HL-60 (cell line): ENCODE measurements around the gene OFD1.
A peak's percentile ranks its signal among the peaks of the same experiment; 100 is the strongest.

Experiments
- DNase-seq, 2 experiments: peaks; one replicate each; pipeline ENCODE4 v3.0.0-alpha.2; 2010 to 2020; ENCODE audit warnings: low read depth in 1 of 2, low spot score in 1 of 2
- H3K27ac ChIP-seq: fragments of 250-450 bp; sonication (Bioruptor Pico); replicated peaks from 2 replicates; pipeline ENCODE4 v1.5.1; 2020; ENCODE audit warnings: mild to moderate bottlenecking, moderate library complexity
- H3K27me3 ChIP-seq: fragments of 250-450 bp; sonication (Bioruptor Pico); 2 replicates; pipeline ENCODE4 v1.5.1; 2021; ENCODE audit warnings: mild to moderate bottlenecking, moderate library complexity; ENCODE audit not compliant: insufficient read depth, poor library complexity, severe bottlenecking
- H3K4me3 ChIP-seq: replicated peaks from 2 replicates; pipeline ENCODE4 v1.5.1; 2011; ENCODE audit warnings: mild to moderate bottlenecking, control low read depth, low read length; ENCODE audit not compliant: insufficient read depth
- CTCF ChIP-seq: IDR thresholded peaks from one replicate; pipeline ENCODE4 v1.5.1; 2011; ENCODE audit warnings: low read length, control low read depth, inconsistent platforms; ENCODE audit not compliant: insufficient read depth
- GABPA ChIP-seq: IDR thresholded peaks from 2 replicates; pipeline ENCODE4 v1.6.1; 2012; ENCODE audit warnings: low read depth
- POLR2AphosphoS5 ChIP-seq: IDR thresholded peaks from 2 replicates; pipeline ENCODE4 v1.6.1; 2012; ENCODE audit warnings: low read depth
- REST ChIP-seq: IDR thresholded peaks from 2 replicates; pipeline ENCODE4 v1.6.1; 2012; ENCODE audit warnings: low read depth; ENCODE audit not compliant: insufficient replicate concordance
- SPI1 ChIP-seq: IDR thresholded peaks from 2 replicates; pipeline ENCODE4 v1.6.1; 2012; ENCODE audit warnings: low read depth, mild to moderate bottlenecking, borderline replicate concordance
- long read RNA-seq: library from polyadenylated mRNA; unstranded; transcript quantifications from one replicate; pipeline ENCODE4 v2.0.0, GENCODE V29; 2020

The OFD1 gene
- long read RNA-seq, partial matches to known transcripts = 26 of 33 reads
- long read RNA-seq, other reads (novel, unspliced or antisense) = 7 of 33 reads

- DNase-seq = peak; percentile 90 to 94
- TF ChIP-seq SPI1 (no peak), GABPA (peak; percentile 72), CTCF (no peak), POLR2AphosphoS5 (peak; percentile 63; the same call in 1 of the 2 replicates), REST (no peak)
- Histone ChIP-seq H3K27me3 (no peaks in the 10 kb centered on the region), H3K27ac (peak within 1 kb of the TSS; percentile 90), H3K4me3 (peak within 1 kb of the TSS; percentile 61)
Observed at GRCh38 chrX:13734278-13735172, at the start of gene OFD1, which contains the start of gene TRAPPC2. OFD1 (plus strand) TSS chrX:13734748; CDS start chrX:13735072, 324 bp downstream. TRAPPC2 (minus strand) TSS chrX:13734620; CDS start chrX:13719963, 14,657 bp downstream.

GRCh38 chrX:13685126-13685763, 49.3 kb upstream of the OFD1 start:
- no peak for TF ChIP-seq SPI1
- no peak overlapping the region for H3K27ac ChIP-seq
- no peak overlapping the region for H3K4me3 ChIP-seq
- no peak for DNase-seq
- no peaks in the 10 kb centered on the region for H3K27me3 ChIP-seq

- no peak for DNase-seq
- TF ChIP-seq POLR2AphosphoS5 = no peak
- TF ChIP-seq GABPA = no peak
- TF ChIP-seq REST = no peak
- no peak for TF ChIP-seq CTCF
- no peak for TF ChIP-seq SPI1
- H3K27ac ChIP-seq = peak overlapping the region; percentile 71; the same call in 1 of the 2 replicates
- no peak overlapping the region for H3K4me3 ChIP-seq
- peaks cover 3% of the 10 kb centered on the region for H3K27me3 ChIP-seq
Observed at GRCh38 chrX:13687203-13687602, 47.3 kb upstream of the OFD1 start.

- peaks cover 3% of the 10 kb centered on the region for H3K27me3 ChIP-seq
- no peak for DNase-seq
- peak overlapping the region; percentile 65 for H3K4me3 ChIP-seq
- H3K27ac ChIP-seq = peak overlapping the region; percentile 71
- TF ChIP-seq CTCF (no peak), GABPA (no peak), SPI1 (no peak), POLR2AphosphoS5 (no peak), REST (no peak)
Observed at GRCh38 chrX:13688384-13688957, 46.1 kb upstream of the OFD1 start.
